Ecto neural progenitor cell (in vitro differentiated cells): ENCODE measurements around the gene TOP2A.
"Not testable (repeated sequence)": the region's sequence is repeated elsewhere in the genome, so short reads cannot be mapped to it uniquely, and the experiment has no call there.

Experiments
- DNase-seq: peaks from one replicate; pipeline ENCODE4 v3.0.0-alpha.2; 2018; ENCODE audit warnings: low spot score

The TOP2A gene

DNA sequence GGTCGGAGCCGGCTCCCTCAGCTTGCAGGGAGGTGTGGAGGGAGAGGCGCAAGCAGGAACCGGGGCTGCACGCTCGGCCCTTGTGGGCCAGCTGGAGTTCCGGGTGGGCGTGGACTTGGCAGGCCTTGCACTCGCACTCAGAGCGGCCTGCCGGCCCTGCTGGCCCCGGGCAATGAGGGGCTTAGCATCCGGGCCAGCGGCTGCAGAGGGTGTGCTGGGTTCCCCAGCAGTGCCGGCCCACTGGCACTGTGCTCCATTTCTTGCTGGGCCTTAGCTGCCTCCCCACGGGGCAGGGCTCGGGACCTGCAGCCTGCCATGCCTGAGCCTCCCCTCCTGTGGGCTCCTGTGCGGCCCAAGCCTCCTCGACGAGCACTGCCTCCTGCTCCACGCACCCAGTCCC lies 41.9 kb downstream of the TOP2A start:
- not testable (repeated sequence) for DNase-seq

DNA sequence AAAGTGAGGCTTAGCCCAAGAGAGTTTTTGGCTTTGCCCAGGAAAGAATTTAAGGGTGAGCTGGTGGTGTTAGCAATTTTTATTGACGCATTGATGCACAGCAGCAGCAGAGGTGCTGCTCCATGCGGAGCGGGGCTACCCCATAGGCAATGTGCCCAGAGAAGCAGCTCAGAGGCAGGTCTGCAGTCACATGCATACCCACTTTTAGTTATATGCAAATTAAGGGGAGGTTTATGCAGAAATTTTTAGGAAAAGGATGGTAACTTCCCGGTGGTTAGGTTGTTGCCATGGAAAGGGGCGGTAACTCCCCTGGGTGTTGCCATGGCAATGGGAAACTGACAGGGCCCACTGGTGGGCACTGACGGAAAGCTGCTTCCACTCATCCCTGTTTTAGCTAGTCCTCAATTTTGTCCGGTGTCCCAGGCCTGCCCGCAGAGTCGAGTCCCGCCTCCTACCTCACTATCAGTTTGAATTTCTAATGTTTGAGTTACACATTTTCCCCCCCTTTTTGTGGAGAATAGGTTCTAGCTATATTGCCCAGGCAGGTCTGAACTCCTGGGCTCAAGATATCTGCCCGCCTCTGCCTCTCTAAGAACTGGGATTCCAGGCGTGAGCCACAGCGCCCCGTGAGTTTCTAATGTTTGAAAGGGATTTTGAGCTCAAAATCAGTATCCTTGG lies 42.7 kb downstream of the TOP2A start:
- no peak for DNase-seq

DNA sequence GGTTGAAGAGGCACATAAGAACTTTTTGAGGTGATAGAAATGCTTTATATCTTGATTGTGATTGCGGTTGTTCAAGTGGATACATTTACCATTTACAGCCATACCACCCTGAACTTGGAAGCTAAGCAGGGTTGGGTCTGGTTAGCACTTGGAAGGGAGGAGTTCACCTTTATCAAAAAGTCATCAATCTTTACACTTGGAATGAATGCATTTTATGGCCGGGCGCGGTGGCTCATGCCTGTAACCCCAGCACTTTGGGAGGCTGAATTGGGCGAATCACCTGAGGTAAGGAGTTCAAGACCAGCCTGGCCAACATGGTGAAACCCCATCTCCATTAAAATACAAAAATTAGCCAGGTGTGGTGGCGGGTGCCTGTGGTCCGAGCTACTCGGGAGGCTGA lies 43.7 kb downstream of the TOP2A start:
- DNase-seq = no peak

DNA sequence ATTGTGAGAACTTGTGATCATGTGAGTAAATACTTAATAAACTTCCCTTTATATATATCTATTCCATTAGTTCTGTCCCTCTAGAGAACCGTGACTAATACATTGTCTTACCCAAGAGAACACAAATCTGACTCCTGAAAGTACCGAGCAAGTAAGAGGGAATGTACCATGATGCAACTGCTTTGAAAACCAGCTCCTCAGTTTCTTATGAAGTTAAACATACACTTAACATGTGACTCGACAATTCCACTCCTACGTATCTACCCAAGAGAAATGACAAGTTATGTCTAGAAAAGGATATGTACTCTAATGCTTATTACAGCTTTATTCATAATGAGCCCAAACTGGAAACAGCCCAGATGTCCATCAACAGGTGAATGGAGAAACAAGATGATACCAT lies 44.4 kb downstream of the TOP2A start:
- DNase-seq = no peak

DNA sequence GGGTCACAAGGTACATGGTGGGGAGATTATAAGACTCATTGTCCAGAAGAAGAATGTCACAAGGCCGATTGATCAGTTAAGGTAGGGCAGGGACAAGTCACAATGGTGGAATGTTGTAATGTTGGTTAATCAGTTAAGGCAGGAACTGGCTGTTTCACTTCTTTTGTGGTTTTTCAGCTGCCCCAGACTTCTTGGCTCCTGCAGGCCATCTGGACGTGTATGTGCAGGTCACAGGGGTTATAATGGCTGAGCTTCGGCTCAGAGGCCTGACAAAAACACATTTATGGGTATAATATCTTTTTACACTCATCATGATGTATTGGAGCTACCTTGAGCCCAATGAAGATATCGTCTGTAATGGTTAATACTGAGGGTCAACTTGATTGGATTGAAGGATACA lies 45.1 kb downstream of the TOP2A start:
- DNase-seq = not testable (repeated sequence)

DNA sequence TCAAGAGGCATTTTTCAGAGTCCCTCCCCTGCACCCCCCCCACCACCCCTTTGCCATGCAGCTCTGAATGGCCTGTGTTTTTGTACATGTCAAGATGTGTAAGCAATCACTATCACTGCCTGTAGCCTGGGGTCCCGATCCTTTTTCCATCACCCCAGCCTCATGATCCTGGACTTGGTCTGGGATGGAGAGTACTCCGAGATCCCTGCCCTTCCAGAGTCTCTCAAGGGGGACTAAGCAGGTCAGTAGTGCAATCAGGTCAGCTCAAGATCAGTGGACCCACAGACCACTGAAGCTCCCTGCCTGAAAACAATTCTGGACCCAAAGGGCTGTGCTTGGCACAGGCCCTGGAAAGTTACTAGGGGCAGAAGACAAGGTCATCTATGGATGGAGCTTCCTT lies 45.7 kb downstream of the TOP2A start:
- no peak for DNase-seq

DNA sequence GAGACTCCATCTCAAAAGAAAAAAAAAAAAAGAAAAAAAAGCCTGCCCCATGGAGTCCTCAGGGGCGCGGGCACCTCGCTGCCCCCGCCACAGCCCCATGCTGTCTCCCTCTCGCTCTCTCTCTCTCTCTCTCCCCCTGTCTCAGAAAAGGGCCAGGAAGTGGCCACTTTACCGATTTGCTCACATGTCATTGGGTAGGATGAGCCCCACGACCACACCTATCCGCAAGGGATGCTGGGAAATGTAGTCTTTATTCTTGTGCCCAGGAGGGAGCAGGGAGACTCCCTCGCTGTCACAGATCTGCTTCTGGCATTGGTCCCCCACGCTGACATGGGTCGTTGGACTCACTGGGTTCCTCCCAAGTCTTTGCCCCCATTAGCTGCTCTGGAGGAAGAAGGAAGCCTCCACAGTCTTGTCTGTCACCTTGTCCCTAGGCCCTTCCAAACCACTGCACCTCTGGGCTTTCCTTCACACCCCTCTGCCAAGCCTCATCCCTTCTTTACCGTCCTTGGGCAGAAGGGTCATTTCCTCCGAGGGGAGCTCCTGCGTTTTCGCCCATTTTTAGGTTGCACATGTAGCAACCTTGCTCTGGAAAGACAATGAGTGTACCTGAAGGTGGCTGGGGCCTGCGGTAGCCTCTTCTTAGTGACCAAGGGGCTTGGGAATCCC lies 46.3 kb downstream of the TOP2A start:
- no peak for DNase-seq

DNA sequence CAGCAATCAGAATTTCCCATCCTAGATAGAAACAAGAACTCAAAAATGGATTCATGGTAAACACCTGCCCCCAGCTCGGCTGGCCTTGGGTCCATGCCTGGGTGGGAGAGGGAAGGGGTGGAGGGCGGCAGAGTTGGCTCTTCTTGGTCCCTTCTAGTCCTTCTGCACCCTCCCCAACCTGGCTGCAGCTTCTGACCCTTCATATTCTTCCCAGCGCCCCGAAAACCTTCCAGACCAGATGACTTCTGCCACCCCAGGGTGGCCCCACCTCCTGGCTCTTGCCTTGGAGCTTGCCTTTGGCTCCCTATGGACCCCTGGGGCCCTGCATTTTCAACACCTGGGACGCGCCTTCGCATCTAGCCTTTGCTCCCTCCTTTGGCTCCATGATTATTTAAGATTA lies 47.8 kb downstream of the TOP2A start:
- DNase-seq = no peak

DNA sequence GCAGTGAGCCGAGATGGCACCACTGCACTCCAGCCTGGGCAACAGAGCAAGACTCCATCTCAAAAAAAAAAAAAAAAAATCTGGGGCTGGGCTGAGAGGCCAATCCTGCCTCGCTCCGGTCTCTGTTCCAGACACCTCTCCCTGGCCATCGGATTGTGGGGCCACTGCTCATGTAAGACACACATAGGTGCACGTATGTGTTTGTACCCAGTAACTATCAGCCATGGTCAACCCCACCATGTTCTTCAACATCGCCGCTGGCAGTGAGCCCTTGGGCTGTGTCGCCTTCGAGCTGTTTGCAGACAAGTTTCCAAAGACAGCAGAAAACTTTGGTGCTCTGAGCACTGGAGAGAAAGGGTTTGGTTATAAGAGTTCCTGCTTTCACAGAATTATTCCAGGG lies 50.0 kb downstream of the TOP2A start:
- DNase-seq = not testable (repeated sequence)

DNA sequence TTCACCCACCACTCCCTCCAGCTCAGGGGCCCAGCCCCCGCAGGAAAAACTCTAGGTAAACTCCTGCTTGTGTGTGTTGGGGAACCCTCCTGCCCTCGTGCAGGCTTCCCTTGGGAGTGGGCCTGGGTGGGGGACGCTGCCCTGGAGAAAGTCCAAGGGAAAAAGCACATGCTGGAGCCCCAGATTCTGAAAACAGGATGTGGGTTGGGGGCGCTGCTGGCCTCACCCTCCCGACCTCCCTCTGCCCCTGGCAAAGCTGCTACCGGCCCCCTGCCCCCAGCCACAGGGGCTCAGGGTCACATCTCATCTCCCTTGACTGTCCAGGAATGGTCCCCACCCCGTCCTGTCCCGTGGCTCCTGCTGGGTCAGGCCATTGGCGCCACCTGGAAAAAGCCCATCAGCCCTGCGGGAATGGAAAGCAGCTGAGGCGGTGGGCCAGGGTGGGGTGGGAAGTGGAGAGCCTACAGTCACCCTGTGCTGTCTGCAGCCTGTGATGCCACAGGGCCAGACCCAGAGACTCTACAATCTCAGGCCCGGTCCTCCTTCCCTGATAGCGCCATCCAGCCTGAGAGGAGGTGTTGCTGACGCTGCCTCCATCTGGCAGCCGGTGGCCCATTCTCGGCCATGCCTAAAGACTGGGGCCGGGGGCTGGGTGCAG lies 50.7 kb downstream of the TOP2A start:
- DNase-seq = no peak

DNA sequence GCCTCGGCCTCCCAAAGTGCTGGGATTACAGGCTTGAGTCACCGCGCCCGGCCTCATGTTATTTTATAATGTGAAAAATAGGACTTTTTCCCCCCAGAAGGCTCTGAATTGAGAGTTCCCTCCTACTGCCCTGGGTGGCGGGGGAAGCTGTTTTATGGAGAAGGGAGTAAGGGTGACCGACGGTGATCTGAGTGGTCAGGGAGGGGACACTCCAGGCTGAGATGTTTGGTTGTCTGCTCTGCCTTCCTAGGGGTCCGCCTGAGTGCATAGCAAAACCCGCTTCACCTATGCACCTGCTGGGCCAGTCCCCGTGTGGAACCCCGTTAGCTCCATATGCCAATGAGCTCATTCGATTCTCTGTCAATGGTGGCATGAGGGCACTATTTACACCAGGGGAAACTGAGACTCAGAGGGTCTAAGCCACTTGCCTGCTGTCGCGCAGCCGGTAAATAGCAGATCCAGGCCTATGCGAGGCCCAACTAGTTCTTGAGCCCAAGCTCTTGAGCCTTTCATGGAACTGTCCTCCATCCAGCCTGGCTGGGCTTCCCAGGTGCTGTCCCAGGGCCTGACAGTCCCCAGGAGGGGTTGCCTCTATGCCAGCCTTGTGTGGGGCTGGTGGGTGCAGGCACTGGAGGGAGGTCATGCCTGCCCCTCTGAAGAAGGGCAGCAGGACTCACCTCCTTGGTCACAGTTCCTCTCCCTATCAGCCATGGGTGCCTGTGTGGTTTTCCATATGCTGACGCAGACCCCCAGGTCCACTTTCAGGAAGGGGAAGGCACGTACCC lies 51.4 kb downstream of the TOP2A start:
- no peak for DNase-seq

DNA sequence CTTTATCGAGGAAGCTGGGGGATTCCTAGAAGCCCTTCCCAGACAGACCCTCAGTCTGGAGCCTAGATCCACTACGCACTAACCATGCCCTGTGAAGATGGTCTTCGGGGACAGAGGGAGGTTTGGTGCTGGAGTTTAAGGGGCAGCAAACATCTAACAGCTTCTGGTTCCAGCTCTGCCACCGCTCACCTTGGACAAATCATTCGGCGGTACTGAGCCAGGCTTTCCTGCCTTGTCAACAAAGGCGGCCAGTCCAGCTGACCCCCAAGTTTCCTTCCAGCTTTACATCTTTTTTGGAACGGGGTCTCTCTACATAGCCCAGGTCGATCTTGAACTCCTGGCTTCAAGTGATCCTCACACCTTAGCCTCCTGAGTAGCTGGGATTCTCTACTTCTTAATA lies 52.8 kb downstream of the TOP2A start:
- no peak for DNase-seq

DNA sequence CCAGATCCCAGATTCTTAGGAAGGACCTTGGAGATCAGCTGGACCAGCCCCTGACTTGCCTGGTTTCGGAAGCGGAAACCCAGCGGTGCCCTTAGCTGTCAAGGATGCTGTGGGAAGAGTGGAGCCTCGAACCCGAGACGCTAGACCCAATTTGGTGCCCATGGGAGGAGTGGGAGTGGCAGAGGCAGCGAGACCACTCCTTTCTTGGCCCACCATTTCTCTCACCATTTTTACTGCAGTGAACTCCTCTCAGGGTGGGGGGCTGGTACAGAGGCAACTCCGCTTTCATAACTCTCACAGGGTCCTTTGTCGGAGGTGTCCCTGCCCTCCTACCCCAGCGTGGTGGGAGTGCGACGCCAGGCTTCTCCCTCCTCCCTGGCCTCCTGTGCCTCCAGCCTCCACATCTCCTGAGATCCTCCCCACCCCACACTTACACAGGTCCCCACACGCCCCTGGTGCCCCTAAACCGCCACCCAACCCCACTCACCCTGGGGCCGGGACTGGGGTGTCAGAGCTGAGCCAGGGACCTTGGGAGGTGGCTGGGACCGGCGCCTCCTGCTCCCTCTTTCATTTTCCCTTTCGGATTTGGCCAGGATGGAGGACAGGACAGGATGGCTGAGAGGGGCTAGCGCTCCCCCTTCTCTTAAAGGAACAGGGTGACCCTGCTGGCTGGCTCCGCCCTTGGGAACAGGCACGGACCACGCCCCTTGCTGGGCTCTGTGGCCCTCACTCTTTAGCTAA lies 53.4 kb downstream of the TOP2A start, which contains the start of gene GJD3:
Gene GJD3 (minus strand): TSS at position 617 of the 741 bp plus-strand sequence. CDS start 922 bp downstream, outside the sequence.
- DNase-seq = peak; percentile 67

DNA sequence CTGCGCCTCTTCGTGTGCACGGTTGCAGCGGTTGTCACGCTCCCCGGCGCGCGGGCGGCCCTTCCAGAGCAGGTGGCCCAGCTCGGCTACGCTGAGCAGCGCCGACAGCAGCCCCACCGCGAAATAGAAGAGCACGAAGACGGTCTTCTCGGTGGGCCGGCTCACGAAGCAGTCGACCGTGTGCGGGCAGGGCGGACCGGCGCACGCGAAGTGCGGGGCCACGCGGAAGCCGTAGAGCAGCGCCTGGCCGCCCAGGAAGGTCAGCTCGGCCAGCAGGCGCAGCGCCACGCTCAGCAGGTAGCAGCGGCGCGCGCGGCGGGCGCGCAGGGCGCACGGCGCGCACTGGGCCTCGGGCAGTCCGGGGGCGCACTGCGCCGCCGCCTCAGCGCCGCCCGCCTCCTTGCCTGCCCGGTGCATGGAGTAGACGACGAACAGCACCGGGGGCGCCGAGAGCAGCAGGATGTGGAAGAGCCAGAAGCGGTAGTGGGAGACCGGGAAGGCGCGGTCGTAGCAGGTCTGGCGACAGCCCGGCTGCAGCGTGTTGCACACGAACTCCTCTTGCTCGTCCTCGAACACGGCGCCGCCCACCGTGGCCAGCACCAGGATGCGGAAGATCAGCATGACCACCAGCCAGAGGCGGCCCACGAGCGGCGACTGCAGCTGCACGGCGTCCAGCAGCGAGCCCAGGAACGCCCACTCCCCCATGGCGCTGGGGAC lies 54.4 kb downstream of the TOP2A start:
- DNase-seq = peak; percentile 78

DNA sequence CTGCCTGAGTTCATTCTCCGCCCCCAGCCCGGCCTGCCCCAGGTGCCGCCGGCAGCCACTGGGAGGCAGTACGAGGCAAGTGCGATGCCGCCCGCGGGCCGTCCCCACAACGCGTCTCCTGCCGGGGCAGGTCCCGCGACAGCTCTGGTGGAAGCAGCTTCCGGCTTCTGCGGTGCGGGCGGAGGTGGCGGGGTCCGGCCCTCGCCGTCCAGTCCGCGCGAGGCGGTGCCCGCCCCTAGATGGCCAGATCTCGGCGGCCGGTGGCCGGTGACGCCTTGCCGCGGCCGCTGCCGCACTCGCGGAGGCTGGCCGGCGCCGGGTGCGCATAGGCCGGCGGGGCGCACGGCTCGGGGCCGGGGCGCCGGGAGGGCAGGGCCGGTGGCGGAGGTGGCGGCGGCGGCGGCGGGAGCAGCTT lies 55.0 kb downstream of the TOP2A start:
- DNase-seq = peak; percentile 95

DNA sequence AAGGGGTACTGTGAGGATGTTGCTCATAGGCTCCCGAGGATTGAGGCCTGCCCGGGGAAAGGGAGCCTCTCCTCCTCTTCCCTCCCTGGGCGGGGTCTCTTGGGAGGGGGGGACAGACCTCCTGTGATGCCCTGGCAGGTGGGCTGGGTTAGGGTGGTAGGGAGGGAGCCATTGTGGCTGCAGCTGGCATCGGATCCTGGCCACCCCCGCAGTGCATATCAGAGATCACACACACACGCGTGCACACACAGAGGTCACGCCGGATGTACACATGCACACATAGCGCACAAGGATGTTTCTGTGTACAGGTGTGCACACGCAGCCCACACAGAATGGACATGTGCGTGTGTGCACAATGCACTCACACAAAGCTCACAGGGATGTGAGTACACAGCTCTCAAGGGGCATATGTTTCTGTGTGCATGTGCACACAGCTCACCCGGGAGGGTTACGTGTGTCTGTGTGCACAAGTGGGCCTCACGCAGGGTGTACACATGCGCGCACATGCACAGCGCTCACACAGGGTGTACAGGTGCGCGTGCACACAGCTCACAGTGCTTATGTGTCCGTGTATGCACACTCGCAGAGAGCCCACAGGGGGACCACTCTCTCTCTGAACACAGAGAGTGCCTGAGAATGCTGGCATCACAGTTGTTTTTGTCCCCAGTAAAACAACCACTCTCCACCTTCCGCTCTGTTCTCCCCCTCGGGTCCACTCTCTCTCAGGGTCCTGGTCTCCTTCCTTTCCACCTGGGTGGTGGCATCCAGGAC lies 55.6 kb downstream of the TOP2A start:
- no peak for DNase-seq

DNA sequence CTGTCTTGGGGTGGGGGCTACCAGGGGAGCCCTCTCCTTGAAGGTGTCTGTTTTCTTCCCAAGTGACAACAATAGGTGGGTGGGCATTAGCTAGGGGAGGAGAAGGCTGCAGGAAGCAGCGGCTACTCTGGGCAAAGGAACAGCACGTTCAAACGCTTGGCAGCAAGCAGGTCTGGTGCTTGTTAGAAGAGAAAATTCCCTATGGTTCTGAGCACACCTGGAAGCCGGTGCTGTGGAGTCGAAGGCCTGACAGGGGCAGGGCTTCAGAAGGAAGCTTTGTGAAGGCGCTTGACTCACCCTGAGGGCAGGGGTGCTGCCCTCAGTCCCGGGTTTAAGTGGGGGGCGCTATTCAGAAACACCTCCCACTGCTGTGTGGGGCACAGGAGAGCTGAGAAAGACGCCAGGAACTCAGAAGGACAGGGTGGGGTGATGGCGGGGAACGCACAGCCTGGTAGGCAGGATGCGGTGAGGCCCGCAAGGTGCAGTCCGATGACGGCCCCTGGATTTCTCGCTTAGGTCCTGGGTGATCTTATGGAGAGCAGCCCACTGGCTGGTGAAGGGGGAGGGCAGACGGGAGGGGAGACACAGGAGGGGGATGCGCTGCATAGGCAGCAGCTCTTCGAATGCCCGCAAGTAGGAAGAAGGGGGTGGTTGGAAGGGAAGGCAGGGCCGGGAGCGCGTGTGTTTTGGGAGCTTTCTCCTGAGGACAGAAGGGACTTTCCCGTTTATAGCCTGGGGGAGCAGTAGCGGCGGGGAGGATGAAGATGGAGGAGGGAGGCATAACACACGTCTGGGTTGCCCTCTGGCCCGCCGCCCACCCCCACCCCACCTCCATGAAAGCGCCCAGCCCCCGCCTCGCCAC lies 56.4 kb downstream of the TOP2A start:
- no peak for DNase-seq

DNA sequence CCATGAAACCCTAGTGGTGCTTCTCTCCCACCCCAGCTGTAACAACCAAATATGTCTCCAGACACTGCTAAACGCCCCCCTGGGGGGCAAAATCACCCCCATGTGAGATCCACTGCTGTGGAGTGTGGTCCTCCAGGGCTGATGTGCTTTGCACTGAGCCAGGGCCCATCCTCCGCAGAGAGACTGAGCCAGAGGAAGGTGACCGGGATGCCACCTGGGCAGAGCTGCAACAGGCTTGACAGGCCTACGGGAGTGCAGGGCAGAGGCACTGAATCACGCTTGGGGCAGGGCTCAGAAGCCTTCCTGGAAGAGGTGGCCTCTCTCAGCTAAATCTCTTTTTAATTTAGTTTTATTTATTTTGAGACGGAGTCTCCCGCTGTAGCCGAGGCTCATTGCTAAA lies 57.6 kb downstream of the TOP2A start:
- no peak for DNase-seq

DNA sequence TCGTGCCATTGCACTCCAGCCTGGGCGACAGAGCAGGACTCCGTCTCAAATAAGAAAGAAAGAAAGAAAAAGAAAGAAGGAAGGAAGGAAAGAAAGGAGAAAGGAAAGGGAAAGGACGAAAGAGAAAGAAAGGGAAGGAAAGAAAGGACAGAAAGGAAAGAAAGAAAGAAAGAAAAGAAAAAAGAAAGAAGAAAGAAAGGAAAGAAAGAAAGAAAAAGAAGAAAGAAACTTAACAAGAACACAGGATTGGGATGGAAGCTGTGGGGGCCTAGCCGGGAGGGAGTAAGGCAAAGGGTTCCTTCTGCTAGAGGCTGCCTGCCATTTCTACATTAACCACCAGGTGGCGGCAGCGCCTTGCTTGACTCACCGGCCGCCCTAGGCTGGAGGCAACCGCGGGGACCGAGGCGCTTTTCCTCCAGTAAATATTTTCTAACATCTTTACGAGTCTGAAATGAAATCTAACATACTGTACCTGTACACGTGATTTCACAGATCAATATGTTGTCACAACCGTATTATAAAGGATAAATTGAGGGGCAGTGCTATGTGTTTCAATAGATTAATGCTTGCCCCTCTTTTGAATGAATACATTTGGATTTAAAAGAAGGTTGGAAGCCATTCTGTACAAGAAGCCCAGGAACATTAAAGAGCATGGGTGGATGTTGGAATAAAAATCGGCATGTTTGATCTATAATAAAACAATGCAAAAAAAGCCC lies 59.2 kb downstream of the TOP2A start:
- DNase-seq = peak; percentile 95
